Right atrium auricular region (tissue), 2 donors: ENCODE measurements around the gene C2orf74. TPM values are rescaled to one million over a fixed set of nuclear protein-coding genes. Genes with fewer than 3 reads are reported as not detected.

Source experiments
- DNase-seq: peaks from one replicate; pipeline ENCODE4 v3.0.0-alpha.2; 2019; ENCODE audit warnings: low spot score
- H3K27ac ChIP-seq, 2 donors: fragments of 200-600 bp; sonication (generic); 1 replicate in 1 of 2; 2 replicates in 1 of 2; pipeline ENCODE4 v1.5.1; 2016 to 2019
- H3K27me3 ChIP-seq, 2 donors: fragments of 200-600 bp; sonication (generic); one replicate each; pipeline versions ENCODE4 v1.5.1 to v1.6.0; 2017 to 2019
- H3K36me3 ChIP-seq: fragments of 200-600 bp; sonication (generic); one replicate; pipeline ENCODE4 v1.5.1; 2016
- H3K4me1 ChIP-seq, 2 donors: fragments of 200-600 bp; sonication (generic); one replicate each; pipeline versions ENCODE4 v1.5.1 to v1.6.0; 2017 to 2019
- H3K4me3 ChIP-seq, 2 donors: fragments of 200-600 bp; sonication (generic); 1 replicate in 1 of 2; 2 replicates in 1 of 2; pipeline ENCODE4 v1.5.1; 2017 to 2019; ENCODE audit warnings: mild to moderate bottlenecking in 1 of 2, moderate library complexity in 1 of 2
- H3K9me3 ChIP-seq, 2 donors: fragments of 200-600 bp; sonication (generic); one replicate each; pipeline ENCODE4 v1.5.1; 2019
- CTCF ChIP-seq, 2 donors: fragments of 200-600 bp; sonication (generic); IDR thresholded peaks; one replicate each; pipeline ENCODE4 v1.5.1; 2019; ENCODE audit warnings: antibody characterized with exemption in 2 of 2
- total RNA-seq, 2 donors: library from RNA; depleted of rRNA; stranded (reverse); fragments of >200 nt; gene quantifications; one replicate each; pipeline ENCODE4 v1.1.0, GENCODE V29; 2016

Gene C2orf74
- total RNA-seq, 2 donors from 2014 or later, result 28.0 to 51.3 TPM

GRCh38 chr2:61176755-61177726, 15.1 kb downstream of the C2orf74 start:
- peaks cover 13% of the 10 kb centered on the region for H3K36me3 ChIP-seq
- no peaks in the 10 kb centered on the region for H3K27me3 ChIP-seq
- H3K4me1 ChIP-seq, result peaks cover 0 to 46% of the 10 kb centered on the region in 2 donors
- H3K9me3 ChIP-seq, result no peaks in the 10 kb centered on the region
- TF ChIP-seq CTCF (IDR thresholded peaks at IDR 0.05), result peak in 1 of 2 donors; percentile 36
- DNase-seq, result peak; percentile 88
- peak overlapping the region; percentile 100 for H3K27ac ChIP-seq
- H3K4me3 ChIP-seq, result peak overlapping the region; percentile 84 to 96

GRCh38 chr2:61177727-61178549, 15.9 kb downstream of the C2orf74 start:
- DNase-seq, result no peak
- H3K9me3 ChIP-seq, result no peaks in the 10 kb centered on the region
- H3K27me3 ChIP-seq, result no peaks in the 10 kb centered on the region
- peaks cover 21% of the 10 kb centered on the region for H3K36me3 ChIP-seq
- H3K27ac ChIP-seq, result peak overlapping the region; percentile 100
- no peak for TF ChIP-seq CTCF (IDR thresholded peaks at IDR 0.05)
- H3K4me1 ChIP-seq, result peaks cover 0 to 48% of the 10 kb centered on the region in 2 donors
- H3K4me3 ChIP-seq, result peak overlapping the region; percentile 84 to 96

- H3K4me1 ChIP-seq, result peaks cover 0 to 48% of the 10 kb centered on the region in 2 donors
- no peaks in the 10 kb centered on the region for H3K27me3 ChIP-seq
- no peak for DNase-seq
- no peak for TF ChIP-seq CTCF (IDR thresholded peaks at IDR 0.05)
- H3K9me3 ChIP-seq, result no peaks in the 10 kb centered on the region
- peak overlapping the region; percentile 84 to 96 for H3K4me3 ChIP-seq
- peaks cover 30% of the 10 kb centered on the region for H3K36me3 ChIP-seq
- peak overlapping the region; percentile 100 for H3K27ac ChIP-seq
Observed at GRCh38 chr2:61178603-61179545, 16.9 kb downstream of the C2orf74 start.

GRCh38 chr2:61179701-61180639, 18.0 kb downstream of the C2orf74 start:
- Histone ChIP-seq H3K9me3 (no peaks in the 10 kb centered on the region), H3K27me3 (no peaks in the 10 kb centered on the region), H3K4me1 (peaks cover 0 to 48% of the 10 kb centered on the region in 2 donors), H3K36me3 (peaks cover 40% of the 10 kb centered on the region), H3K27ac (peak overlapping the region; percentile 100), H3K4me3 (peak overlapping the region in 1 of 2 donors; percentile 14)
- peak; percentile 76 for DNase-seq
- no peak for TF ChIP-seq CTCF (IDR thresholded peaks at IDR 0.05)
